Astrocyte (in vitro differentiated cells and primary cell): ENCODE measurements around the gene ROR1. TPM values are rescaled to one million over a fixed set of nuclear protein-coding genes. Genes with fewer than 3 reads are reported as not detected.

Experiments
- DNase-seq: peaks from one replicate; pipeline ENCODE4 v3.0.0-alpha.2; 2010; ENCODE audit warnings: low read depth
- FAIRE-seq: peaks from 2 replicates; lab custom pipeline; 2011; peaks lifted over from hg19 to GRCh38; lab: Jason Lieb, UNC
- H2AFZ ChIP-seq: 2 replicates; pipeline ENCODE4 v1.6.0; 2012; ENCODE audit warnings: low read depth, low read length, inconsistent platforms
- H3K27ac ChIP-seq: 2 replicates; pipeline ENCODE4 v1.5.1; 2011; ENCODE audit warnings: low read depth, low read length, inconsistent platforms
- H3K27me3 ChIP-seq: 2 replicates; pipeline ENCODE4 v1.6.0; 2011; ENCODE audit warnings: low read length, inconsistent platforms; ENCODE audit not compliant: insufficient read depth
- H3K36me3 ChIP-seq: 2 replicates; pipeline ENCODE4 v1.5.1; 2011; ENCODE audit warnings: low read length, inconsistent platforms; ENCODE audit not compliant: insufficient read depth
- H3K4me1 ChIP-seq: 2 replicates; pipeline ENCODE4 v1.5.1; 2011; ENCODE audit warnings: low read length, inconsistent platforms; ENCODE audit not compliant: insufficient read depth
- H3K4me2 ChIP-seq: 2 replicates; pipeline ENCODE4 v1.6.0; 2012; ENCODE audit warnings: low read length, inconsistent platforms
- H3K4me3 ChIP-seq: 2 replicates; pipeline ENCODE4 v1.5.1; 2011; ENCODE audit warnings: low read depth, mild to moderate bottlenecking, low read length, inconsistent platforms; ENCODE audit not compliant: insufficient read depth
- H3K79me2 ChIP-seq: 2 replicates; pipeline ENCODE4 v1.6.0; 2012; ENCODE audit warnings: mild to moderate bottlenecking, low read length, inconsistent platforms; ENCODE audit not compliant: insufficient read depth
- H3K9ac ChIP-seq: 2 replicates; pipeline ENCODE4 v1.6.0; 2012; ENCODE audit warnings: mild to moderate bottlenecking, low read length, inconsistent platforms
- H3K9me3 ChIP-seq: 2 replicates; pipeline ENCODE4 v1.5.1; 2012; ENCODE audit warnings: low read depth, mild to moderate bottlenecking, low read length, inconsistent platforms; ENCODE audit not compliant: insufficient read depth
- H4K20me1 ChIP-seq: 2 replicates; pipeline ENCODE4 v1.6.0; 2012; ENCODE audit warnings: low read length, inconsistent platforms; ENCODE audit not compliant: insufficient read depth
- H3K27ac Mint-ChIP-seq: one replicate; pipeline ENCODE4 v1.8.0; 2021; ENCODE audit warnings: mild to moderate bottlenecking, mixed read lengths; ENCODE audit not compliant: unreplicated experiment
- H3K27me3 Mint-ChIP-seq: one replicate; pipeline ENCODE4 v1.8.0; 2021; ENCODE audit warnings: low read depth, mixed read lengths; ENCODE audit not compliant: unreplicated experiment
- H3K36me3 Mint-ChIP-seq: one replicate; pipeline ENCODE4 v1.8.0; 2021; ENCODE audit warnings: low read depth, mixed read lengths; ENCODE audit not compliant: unreplicated experiment
- H3K4me1 Mint-ChIP-seq: one replicate; pipeline ENCODE4 v1.8.0; 2021; ENCODE audit warnings: low read depth, mixed read lengths; ENCODE audit not compliant: unreplicated experiment
- H3K4me3 Mint-ChIP-seq: one replicate; pipeline ENCODE4 v1.8.0; 2021; ENCODE audit warnings: mild to moderate bottlenecking, moderate library complexity, mixed read lengths; ENCODE audit not compliant: unreplicated experiment
- H3K9me3 Mint-ChIP-seq: one replicate; pipeline ENCODE4 v1.8.0; 2021; ENCODE audit warnings: mild to moderate bottlenecking, mixed read lengths; ENCODE audit not compliant: unreplicated experiment
- EZH2 ChIP-seq: IDR thresholded peaks from 2 replicates; pipeline ENCODE4 v1.6.1; 2012; ENCODE audit warnings: mild to moderate bottlenecking, low read length, inconsistent platforms; ENCODE audit not compliant: insufficient read depth
- total RNA-seq: library from RNA; stranded (reverse); gene quantifications from 2 replicates; pipeline ENCODE4 v1.2.1, GENCODE V29; 2021
- TF ChIP-seq, protein P1 (sequence below): IDR thresholded peaks from 2 replicates; pipeline ENCODE4 v1.5.1; 2011; ENCODE audit warnings: low read depth, mild to moderate bottlenecking, inconsistent platforms, low read length, moderate library complexity; ENCODE audit not compliant: insufficient read depth

Gene ROR1
- total RNA-seq, 1 donor from 2014 or later, result 38.3 TPM

DNA sequence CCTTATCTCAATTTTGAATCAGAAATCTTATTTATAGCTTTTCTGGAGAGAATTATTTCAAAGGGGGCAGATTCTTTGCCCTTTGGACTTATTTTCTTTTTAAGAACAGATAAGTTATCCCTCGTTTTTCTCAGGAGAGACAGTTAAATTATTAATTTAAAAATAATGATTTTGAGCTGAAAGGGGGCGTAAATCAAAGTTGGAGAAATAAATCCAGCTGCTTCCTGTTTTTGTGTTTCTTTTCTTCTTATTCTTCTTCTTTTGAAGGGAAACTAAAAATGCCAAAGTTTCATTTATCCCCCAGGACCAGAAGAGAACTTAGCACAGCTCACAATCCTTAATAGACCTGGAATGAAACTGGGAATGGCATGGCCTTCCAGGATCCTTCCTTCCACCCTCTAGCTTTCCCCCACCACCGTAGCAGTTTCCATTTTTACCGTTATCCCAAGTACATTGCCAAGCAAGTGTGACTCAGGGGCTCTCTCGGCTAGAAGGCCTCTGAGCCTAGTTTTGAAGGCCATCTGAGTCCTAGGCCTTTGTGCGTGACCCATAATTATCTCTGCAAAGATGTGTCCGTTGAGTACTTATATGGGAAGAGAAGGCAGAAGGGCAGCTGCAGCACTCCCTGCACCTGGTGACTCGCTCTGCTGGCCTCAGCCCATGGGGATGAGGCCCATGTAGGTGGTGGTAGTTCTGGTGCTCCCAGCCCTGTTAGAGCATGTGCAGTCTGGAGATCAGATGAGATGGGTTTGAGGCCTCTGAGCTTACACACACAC, 181.7 kb downstream of the ROR1 start:
- DNase-seq, result no peak
- Histone ChIP-seq H3K4me2 (no peak overlapping the region), H4K20me1 (peaks cover 5% of the 10 kb centered on the region), H2AFZ (no peak overlapping the region), H3K79me2 (no peaks in the 10 kb centered on the region), H3K27me3 (no peaks in the 10 kb centered on the region), H3K4me3 (no peak overlapping the region), H3K9ac (no peak overlapping the region), H3K36me3 (no peaks in the 10 kb centered on the region), H3K9me3 (peaks cover 9% of the 10 kb centered on the region), H3K27ac (no peak overlapping the region), H3K4me1 (no peaks in the 10 kb centered on the region)
- Mint-ChIP-seq H3K27ac (peak overlapping the region; percentile 67), H3K27me3 (no peaks in the 10 kb centered on the region), H3K36me3 (peaks cover 33% of the 10 kb centered on the region), H3K4me3 (peak overlapping the region; percentile 22), H3K4me1 (peaks cover 18% of the 10 kb centered on the region), H3K9me3 (peaks cover 21% of the 10 kb centered on the region)
- FAIRE-seq, result no peak
- TF ChIP-seq, protein P1, sequence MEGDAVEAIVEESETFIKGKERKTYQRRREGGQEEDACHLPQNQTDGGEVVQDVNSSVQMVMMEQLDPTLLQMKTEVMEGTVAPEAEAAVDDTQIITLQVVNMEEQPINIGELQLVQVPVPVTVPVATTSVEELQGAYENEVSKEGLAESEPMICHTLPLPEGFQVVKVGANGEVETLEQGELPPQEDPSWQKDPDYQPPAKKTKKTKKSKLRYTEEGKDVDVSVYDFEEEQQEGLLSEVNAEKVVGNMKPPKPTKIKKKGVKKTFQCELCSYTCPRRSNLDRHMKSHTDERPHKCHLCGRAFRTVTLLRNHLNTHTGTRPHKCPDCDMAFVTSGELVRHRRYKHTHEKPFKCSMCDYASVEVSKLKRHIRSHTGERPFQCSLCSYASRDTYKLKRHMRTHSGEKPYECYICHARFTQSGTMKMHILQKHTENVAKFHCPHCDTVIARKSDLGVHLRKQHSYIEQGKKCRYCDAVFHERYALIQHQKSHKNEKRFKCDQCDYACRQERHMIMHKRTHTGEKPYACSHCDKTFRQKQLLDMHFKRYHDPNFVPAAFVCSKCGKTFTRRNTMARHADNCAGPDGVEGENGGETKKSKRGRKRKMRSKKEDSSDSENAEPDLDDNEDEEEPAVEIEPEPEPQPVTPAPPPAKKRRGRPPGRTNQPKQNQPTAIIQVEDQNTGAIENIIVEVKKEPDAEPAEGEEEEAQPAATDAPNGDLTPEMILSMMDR, result no peak
- TF ChIP-seq EZH2, result no peak

- DNase-seq, result no peak
- H2AFZ ChIP-seq, result no peak overlapping the region
- H3K9ac ChIP-seq, result no peak overlapping the region
- peaks cover 31% of the 10 kb centered on the region for H3K36me3 Mint-ChIP-seq
- peaks cover 15% of the 10 kb centered on the region for H3K4me1 Mint-ChIP-seq
- no peaks in the 10 kb centered on the region for H3K27me3 Mint-ChIP-seq
- no peaks in the 10 kb centered on the region for H3K79me2 ChIP-seq
- no peak overlapping the region for H3K4me3 Mint-ChIP-seq
- TF ChIP-seq EZH2, result no peak
- TF ChIP-seq, protein P1, result no peak
- no peak overlapping the region for H3K27ac Mint-ChIP-seq
- no peaks in the 10 kb centered on the region for H3K36me3 ChIP-seq
- no peak for FAIRE-seq
- peaks cover 5% of the 10 kb centered on the region for H4K20me1 ChIP-seq
- no peak overlapping the region for H3K27ac ChIP-seq
- H3K4me2 ChIP-seq, result no peak overlapping the region
- H3K9me3 ChIP-seq, result peaks cover 7% of the 10 kb centered on the region
- H3K4me3 ChIP-seq, result no peak overlapping the region
- H3K27me3 ChIP-seq, result no peaks in the 10 kb centered on the region
- peaks cover 18% of the 10 kb centered on the region for H3K9me3 Mint-ChIP-seq
- H3K4me1 ChIP-seq, result no peaks in the 10 kb centered on the region
Measured at GRCh38 chr1:63958556-63958955, 184.7 kb downstream of the ROR1 start.

DNA sequence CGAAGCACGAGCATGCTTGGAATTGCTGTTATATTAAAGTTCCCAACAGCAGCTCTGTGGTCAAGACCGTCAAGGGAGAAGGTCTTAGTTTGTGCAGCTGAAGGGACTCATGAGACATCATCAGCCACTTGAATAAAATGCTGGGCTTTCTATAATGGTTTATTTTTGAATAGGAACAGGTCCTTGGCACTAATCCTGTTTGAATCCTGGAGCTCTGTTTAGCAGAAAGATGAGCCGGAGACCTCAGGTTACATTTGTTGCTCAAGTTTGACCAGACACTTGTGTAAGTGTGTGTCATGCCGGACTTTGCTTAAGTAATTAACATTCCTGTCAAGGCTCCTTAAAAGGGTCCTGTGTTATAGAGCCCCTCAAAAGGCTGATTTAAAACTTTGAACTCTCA, 186.5 kb downstream of the ROR1 start:
- H3K4me1 Mint-ChIP-seq, result peaks cover 15% of the 10 kb centered on the region
- DNase-seq (peak; percentile 1), FAIRE-seq (no peak)
- Histone ChIP-seq H3K27me3 (no peaks in the 10 kb centered on the region), H3K79me2 (no peaks in the 10 kb centered on the region), H3K9ac (no peak overlapping the region), H2AFZ (no peak overlapping the region), H3K9me3 (no peaks in the 10 kb centered on the region), H4K20me1 (peaks cover 5% of the 10 kb centered on the region), H3K4me3 (no peak overlapping the region), H3K36me3 (no peaks in the 10 kb centered on the region), H3K27ac (no peak overlapping the region), H3K4me2 (no peak overlapping the region), H3K4me1 (no peaks in the 10 kb centered on the region)
- H3K27ac Mint-ChIP-seq, result no peak overlapping the region
- H3K9me3 Mint-ChIP-seq, result peaks cover 9% of the 10 kb centered on the region
- TF ChIP-seq, protein P1, result no peak
- TF ChIP-seq EZH2, result no peak
- no peaks in the 10 kb centered on the region for H3K27me3 Mint-ChIP-seq
- H3K4me3 Mint-ChIP-seq, result no peak overlapping the region
- H3K36me3 Mint-ChIP-seq, result peaks cover 22% of the 10 kb centered on the region
